ENCODE results near the gene GALK2. TPM values are rescaled to one million over a fixed set of nuclear protein-coding genes. Genes with fewer than 3 reads are reported as not detected.

GALK2 gene
- total and polyA plus RNA-seq, 2 of the 8 experiments (the other 6 are each of a cell fraction or from before 2014, with no cell fraction given) = 8.7 to 16.1 TPM

GRCh38 chr15:49200347-49200746, 30.3 kb downstream of the GALK2 start:
- no peak for FAIRE-seq
- H2BK20ac ChIP-seq (ENCODE audit: low read length) = no peak overlapping the region
- H2AFZ ChIP-seq (ENCODE audit: low read length) = no peak overlapping the region
- H3K36me3 ChIP-seq (ENCODE audit: control insufficient read depth in 2 of 4, insufficient read depth in 4 of 4, low read length in 3 of 4) = no peaks in the 10 kb centered on the region
- H2BK5ac ChIP-seq (ENCODE audit: low read depth, low read length) = no peak overlapping the region
- no peak overlapping the region for H3K27ac ChIP-seq (ENCODE audit: low read depth, low read length)
- no peaks in the 10 kb centered on the region for H4K20me1 ChIP-seq (replicated peaks in 1 of 2; ENCODE audit: control insufficient read depth in 1 of 2, insufficient read depth in 2 of 2, low read length in 2 of 2)
- H3K4me2 ChIP-seq (ENCODE audit: insufficient read depth in 1 of 2, low read depth in 2 of 2, low read length in 2 of 2) = no peak overlapping the region
- H3K79me2 ChIP-seq (ENCODE audit: control insufficient read depth in 1 of 2, insufficient read depth in 2 of 2, low read length in 2 of 2) = no peaks in the 10 kb centered on the region
- H2AK5ac ChIP-seq (ENCODE audit: low read depth, low read length) = no peak overlapping the region
- H3K18ac ChIP-seq (ENCODE audit: extremely low read depth, low read length) = no peak overlapping the region
- WGBS, 2 experiments (ENCODE audit: extremely low coverage in 1 of 2, insufficient coverage in 1 of 2, insufficient read length in 1 of 2, insufficient replicate concordance in 2 of 2, low coverage in 1 of 2, low lambda C conversion rate in 2 of 2, missing lambda C conversion rate in 1 of 2) = 92% methylated on average over 3 of the region's 3 CpGs; no CpG with 5 or more reads in 1 of the 2 experiments
- no peak overlapping the region for H3K23ac ChIP-seq (ENCODE audit: insufficient read length)
- no peak overlapping the region for H4K91ac ChIP-seq (replicated peaks; ENCODE audit: insufficient read length, low read length)
- no peak overlapping the region for H2BK15ac ChIP-seq (ENCODE audit: low read length)
- no peaks in the 10 kb centered on the region for H3K9me3 ChIP-seq (ENCODE audit: insufficient read depth in 2 of 2, low read depth in 1 of 2, low read length in 1 of 2)
- H3K27me3 ChIP-seq (replicated peaks in 1 of 4; ENCODE audit: control insufficient read depth in 3 of 4, extremely low read depth in 1 of 4, insufficient read depth in 3 of 4, low read length in 3 of 4) = no peaks in the 10 kb centered on the region
- no peak overlapping the region for H4K8ac ChIP-seq (ENCODE audit: extremely low read depth, insufficient read depth, low read length)
- ChIA-PET CTCF (ENCODE audit: partially characterized antibody) (interaction anchor here (0.6 to 0.8 kb wide), 2 partner anchors 31 to 391 kb away, joined by 3 read pairs; no protein-coding TSS in a partner anchor), POLR2A (ENCODE audit: partially characterized antibody) (no interaction called here)
- no peak overlapping the region for H3K56ac ChIP-seq (replicated peaks; ENCODE audit: insufficient read length, low read depth, low read length)
- no peak overlapping the region for H4K5ac ChIP-seq (ENCODE audit: insufficient read length, low read depth, low read length)
- H3K14ac ChIP-seq (ENCODE audit: insufficient read length) = no peak overlapping the region
- H3K4me1 ChIP-seq (replicated peaks in 1 of 4; ENCODE audit: control insufficient read depth in 3 of 4, insufficient read depth in 4 of 4, low read length in 3 of 4) = no peaks in the 10 kb centered on the region
- no peaks in the 10 kb centered on the region for H3K79me1 ChIP-seq (ENCODE audit: low read depth, low read length)
- H3K23me2 ChIP-seq (ENCODE audit: low read depth, low read length) = no peaks in the 10 kb centered on the region
- no peak overlapping the region for H3K4ac ChIP-seq (replicated peaks; ENCODE audit: insufficient read length, low read depth, low read length)
- no peak for DNase-seq (ENCODE audit: low read depth in 1 of 2, low spot score in 2 of 2)
- no peak overlapping the region for H2BK120ac ChIP-seq (replicated peaks; ENCODE audit: low read depth, low read length)
- no peak overlapping the region for H3K4me3 ChIP-seq (ENCODE audit: extremely low read depth in 1 of 4, insufficient read depth in 2 of 4, low read depth in 3 of 4, low read length in 4 of 4)
- no peak overlapping the region for H2BK12ac ChIP-seq (ENCODE audit: low read depth, low read length)
- no peak overlapping the region for H3K9ac ChIP-seq (replicated peaks in 1 of 4; ENCODE audit: extremely low read depth in 1 of 4, low read depth in 3 of 4, low read length in 3 of 4)
- TF ChIP-seq TAF1 (IDR thresholded peaks at IDR 0.05; ENCODE audit: low read depth, low read length) = no peak
- TF ChIP-seq GABPA (IDR thresholded peaks at IDR 0.05; ENCODE audit: borderline replicate concordance, insufficient read depth, low read length) = no peak
- TF ChIP-seq RNF2 (IDR thresholded peaks at IDR 0.05; ENCODE audit: borderline replicate concordance, low read depth, low read length, missing control alignments, poor library complexity, severe bottlenecking) = no peak
- no peak for TF ChIP-seq TEAD4 (IDR thresholded peaks at IDR 0.05; ENCODE audit: low read depth, low read length)
- no peak for TF ChIP-seq SRF (IDR thresholded peaks at IDR 0.05; ENCODE audit: low read depth, low read length)
- no peak for TF ChIP-seq KDM5A (IDR thresholded peaks at IDR 0.05; ENCODE audit: low read length)
- no peak for TF ChIP-seq JUND (IDR thresholded peaks at IDR 0.05; ENCODE audit: low read length)
- TF ChIP-seq BCL11A (IDR thresholded peaks at IDR 0.05; ENCODE audit: low read depth in 2 of 2, low read length in 2 of 2) = no peak
- TF ChIP-seq ATF3 (IDR thresholded peaks at IDR 0.05; ENCODE audit: insufficient read depth, low read depth, low read length) = no peak

Measured in H1 (cell line).